NT2/D1 (cell line): Measurements from ENCODE around the gene NCF2.

Source experiments
- SUZ12 ChIP-seq: IDR thresholded peaks from 2 replicates; pipeline ENCODE4 v1.6.1; 2011; ENCODE audit not compliant: insufficient read length, insufficient read depth; ENCODE audit errors: extremely low read depth
- YY1 ChIP-seq: IDR thresholded peaks from 2 replicates; pipeline ENCODE4 v1.6.1; 2011; ENCODE audit not compliant: insufficient read length, insufficient read depth
- ZNF274 ChIP-seq: IDR thresholded peaks from 2 replicates; pipeline ENCODE4 v1.6.1; 2011; ENCODE audit warnings: mild to moderate bottlenecking, low read depth, low read length

DNA sequence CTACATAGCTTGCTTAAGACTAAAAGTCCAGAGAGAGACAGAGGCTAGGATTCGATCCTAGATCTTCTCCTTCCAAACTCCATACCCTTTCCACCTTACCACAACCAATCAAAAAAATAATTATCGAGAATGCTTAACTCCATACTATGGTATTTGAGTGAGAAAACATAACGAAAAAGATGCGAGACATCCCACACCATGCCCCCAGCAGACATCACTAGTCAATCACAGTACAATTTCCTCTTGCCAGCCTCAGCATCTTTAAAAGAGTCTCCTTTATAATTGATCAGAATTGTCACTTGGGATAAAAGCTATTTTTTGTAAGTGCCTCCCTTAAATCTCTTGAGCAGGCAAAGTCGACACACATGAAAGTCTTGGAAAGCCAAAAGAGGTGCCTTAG is 875 bp downstream of the NCF2 start:
- TF ChIP-seq ZNF274, result no peak
- TF ChIP-seq SUZ12, result no peak
- no peak for TF ChIP-seq YY1
